Activated CD8-positive, alpha-beta memory T cell treated with anti-CD3 and anti-CD28 coated beads, Interleukin-2, amount 50 U/mL, for 1 hour (primary cell): ENCODE measurements around the gene POU2F1.
"Not testable (repeated sequence)": the region's sequence is repeated elsewhere in the genome, so short reads cannot be mapped to it uniquely, and the experiment has no call there.

Experiments
- DNase-seq: peaks from one replicate; pipeline ENCODE4 v3.0.0-alpha.2; 2020; ENCODE audit errors: extremely low read depth

Gene POU2F1

GRCh38 chr1:167314671-167315070, 94.0 kb downstream of the POU2F1 start:
- no peak for DNase-seq

GRCh38 chr1:167317463-167317862, 96.8 kb downstream of the POU2F1 start:
- DNase-seq = no peak

DNA sequence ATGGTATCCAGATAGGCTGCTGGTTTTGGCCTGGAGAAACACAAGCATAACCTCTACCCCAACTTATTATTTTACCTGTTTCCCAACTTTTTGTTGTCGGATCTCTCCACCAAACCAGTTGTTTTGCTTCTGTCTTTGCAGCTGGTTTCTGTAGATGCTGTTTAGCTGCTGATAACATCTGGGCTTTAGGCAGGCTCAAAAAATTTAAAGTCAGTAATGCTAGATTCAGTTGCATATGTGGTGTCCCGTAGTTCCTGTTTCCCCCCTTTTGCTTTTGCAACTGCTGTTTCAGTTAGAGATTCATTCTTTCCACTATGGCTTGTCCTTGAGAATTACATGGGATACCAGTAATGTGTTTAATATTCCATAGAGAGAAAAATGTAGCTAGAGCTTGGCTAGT, 98.5 kb downstream of the POU2F1 start:
- DNase-seq = not testable (repeated sequence)

GRCh38 chr1:167322483-167322882, 101.8 kb downstream of the POU2F1 start:
- DNase-seq = no peak

GRCh38 chr1:167325151-167325550, 104.5 kb downstream of the POU2F1 start:
- DNase-seq = no peak

- no peak for DNase-seq
Observed at GRCh38 chr1:167328306-167328815, 107.7 kb downstream of the POU2F1 start.

GRCh38 chr1:167328816-167329483, 108.3 kb downstream of the POU2F1 start:
- no peak for DNase-seq

GRCh38 chr1:167330601-167331293, 110.1 kb downstream of the POU2F1 start:
- no peak for DNase-seq

DNA sequence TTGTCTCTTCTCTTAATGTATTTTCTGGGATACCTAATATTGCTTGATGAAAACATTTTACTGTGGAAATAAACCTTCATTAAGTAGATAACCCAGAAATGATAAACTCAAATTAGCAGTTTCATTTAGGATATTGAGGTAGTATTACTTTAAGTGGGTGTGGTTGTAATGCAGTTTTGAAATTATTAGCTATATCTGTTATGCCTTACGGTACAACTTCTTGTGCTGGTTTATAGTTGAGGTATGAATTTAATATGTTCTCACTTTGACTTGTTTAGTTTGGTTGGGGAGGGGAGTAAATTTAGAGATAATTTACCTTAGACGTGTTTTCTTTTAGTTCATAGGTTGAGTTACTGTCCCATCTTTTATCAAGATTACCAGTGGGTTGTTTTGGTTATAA, 111.0 kb downstream of the POU2F1 start:
- DNase-seq = no peak

GRCh38 chr1:167332503-167332902, 111.8 kb downstream of the POU2F1 start:
- no peak for DNase-seq

- no peak for DNase-seq
Observed at GRCh38 chr1:167333124-167333523, 112.4 kb downstream of the POU2F1 start.

DNA sequence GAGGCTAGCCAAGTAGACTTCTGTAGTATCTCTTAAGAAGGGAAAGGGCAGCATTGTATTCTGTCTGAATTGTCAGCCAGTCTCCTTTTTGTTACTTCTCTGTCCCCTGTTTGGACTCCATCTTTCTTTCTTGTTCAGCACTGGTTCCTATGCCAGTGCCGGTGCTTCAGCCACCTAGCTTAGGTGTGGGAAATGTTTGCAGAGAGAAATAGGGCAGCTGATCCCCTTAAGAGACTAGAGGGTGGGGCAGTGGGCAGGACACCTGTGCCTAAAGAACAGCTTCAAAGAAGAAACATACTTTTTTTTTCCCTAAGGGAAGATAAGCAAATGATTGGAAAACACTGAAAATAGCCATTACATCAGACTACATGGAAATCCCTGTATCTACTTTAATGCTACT, 113.0 kb downstream of the POU2F1 start:
- DNase-seq = no peak

DNA sequence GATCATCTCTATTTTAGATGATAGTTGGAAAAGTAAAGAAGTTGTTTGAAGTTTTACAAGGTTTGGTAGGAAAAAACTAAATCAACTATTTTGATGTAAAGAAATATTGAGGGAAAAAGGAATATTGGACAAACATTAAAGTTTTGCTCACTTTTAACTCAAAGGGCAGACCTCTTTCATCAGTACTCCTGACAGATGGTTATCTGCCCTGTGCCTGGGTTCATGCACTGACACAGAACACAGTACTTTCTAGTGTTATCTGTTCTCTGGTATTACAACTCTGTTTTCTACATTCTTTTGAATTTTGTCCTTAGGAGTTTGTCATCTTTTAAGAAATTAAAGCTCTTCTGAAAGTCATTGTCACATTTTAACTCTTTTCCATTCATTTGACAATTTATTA, 118.7 kb downstream of the POU2F1 start:
- DNase-seq = no peak

DNA sequence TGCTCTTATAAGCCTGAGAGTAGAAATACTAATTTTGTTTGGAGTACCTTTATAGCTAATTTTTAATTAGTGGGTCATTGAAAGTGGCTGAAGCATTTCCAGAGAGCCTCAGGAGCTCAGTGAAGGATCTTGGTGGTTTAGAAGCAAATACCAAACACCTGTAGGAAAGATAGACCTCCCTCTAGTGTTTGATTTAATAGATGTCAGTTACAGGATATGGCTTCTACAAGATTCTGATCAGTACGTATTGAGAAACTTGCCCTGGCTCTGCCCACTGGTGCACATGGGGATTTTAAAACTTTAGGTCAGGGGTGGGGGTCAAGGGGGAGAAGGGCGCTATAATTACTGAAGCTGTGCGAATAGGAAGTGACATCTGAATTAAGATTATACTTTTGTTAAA, 122.2 kb downstream of the POU2F1 start:
- DNase-seq = no peak

GRCh38 chr1:167344112-167344511, 123.4 kb downstream of the POU2F1 start:
- no peak for DNase-seq

DNA sequence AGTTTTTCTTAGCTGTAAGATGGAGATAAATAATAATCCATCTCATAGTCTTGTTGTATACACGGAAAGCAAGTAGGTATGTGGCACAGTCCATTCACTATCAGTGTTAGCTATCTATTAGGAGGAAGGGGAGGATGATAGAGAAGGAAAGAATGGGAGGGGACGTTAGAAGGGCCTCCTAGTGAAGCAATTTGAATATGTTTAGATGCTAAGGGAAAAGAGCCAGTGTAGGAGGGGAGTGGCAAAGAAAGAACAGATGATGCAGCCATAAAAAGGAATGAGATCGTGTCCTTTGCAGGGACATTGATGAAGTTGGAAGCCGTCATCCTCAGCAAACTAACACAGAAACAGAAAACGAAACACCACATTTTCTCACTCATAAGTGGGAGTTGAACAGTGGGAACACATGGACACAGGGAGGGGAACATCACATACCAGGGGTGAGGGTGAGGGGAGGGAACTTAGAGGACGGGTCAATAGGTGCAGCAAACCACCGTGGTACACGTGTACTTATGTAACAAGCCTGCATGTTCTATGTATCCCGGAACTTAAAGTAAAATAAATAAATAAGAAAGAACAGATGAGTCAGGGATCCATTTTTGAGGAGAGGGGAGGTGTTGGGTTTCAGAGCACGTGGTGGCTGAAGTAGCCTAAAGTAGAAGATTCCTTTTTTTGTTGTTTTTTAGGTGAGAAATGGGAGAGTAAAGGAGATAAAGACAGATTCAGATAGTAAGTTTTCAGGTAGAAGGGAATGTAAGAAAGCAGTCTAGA, 124.1 kb downstream of the POU2F1 start:
- DNase-seq = no peak

DNA sequence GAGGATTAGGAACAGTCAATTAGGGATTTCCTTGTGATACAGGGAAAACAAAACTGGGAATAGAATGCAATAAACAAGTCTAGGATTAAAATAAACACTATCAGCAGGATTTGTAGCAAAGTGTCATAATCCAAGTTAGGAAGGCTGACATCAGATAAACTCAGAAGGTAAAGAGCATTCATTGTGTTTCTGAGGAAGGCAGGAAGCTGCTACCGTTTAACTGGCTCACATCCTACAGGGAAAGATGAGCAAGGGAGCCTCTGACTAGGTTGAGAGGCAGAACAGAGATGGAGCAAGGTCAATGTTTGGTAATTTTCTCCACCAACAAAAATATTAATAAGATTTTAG, 124.7 kb downstream of the POU2F1 start:
- no peak for DNase-seq

DNA sequence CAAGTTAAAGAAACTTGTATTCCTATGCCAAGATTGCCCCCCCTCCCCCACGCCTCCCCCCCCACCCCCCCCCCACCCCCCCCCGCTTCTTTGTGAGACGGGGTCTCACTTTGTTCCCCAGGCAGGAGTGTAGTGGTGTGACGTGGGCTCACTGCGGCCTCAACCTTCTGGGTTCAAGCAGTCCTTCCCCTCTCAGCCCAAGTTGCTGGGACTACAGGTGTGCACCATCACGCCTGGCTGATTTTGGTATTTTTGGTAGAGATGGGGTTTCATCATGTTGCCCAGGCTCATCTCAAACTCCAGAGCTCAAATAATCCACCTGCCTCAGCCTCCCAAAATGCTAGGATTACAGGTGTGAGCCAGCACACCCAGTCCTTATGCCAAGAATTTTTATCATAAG, 136.6 kb downstream of the POU2F1 start:
- no peak for DNase-seq

- DNase-seq = no peak
Observed at GRCh38 chr1:167359295-167359694, 138.6 kb downstream of the POU2F1 start.

GRCh38 chr1:167360120-167360519, 139.4 kb downstream of the POU2F1 start:
- no peak for DNase-seq

GRCh38 chr1:167362638-167363037, 142.0 kb downstream of the POU2F1 start:
- DNase-seq = no peak

DNA sequence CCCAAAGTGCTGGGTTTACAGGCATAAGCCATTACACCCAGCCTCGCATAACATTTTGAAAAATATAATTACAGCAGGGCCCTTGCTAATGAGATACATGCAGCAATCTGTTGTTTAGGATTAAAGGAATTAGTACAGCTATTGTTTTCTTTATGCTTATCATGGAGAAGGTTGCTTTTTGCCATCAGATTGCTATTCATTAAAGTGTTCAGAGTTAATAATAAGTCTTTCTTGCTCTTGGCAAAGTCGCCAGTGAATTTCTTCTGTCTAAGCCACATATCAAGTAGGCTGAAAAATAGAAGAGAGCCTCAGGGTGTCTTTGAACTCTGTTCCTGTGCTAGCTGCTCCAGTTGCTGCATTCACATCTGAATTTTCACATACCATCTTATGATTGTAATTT, 144.1 kb downstream of the POU2F1 start:
- no peak for DNase-seq

DNA sequence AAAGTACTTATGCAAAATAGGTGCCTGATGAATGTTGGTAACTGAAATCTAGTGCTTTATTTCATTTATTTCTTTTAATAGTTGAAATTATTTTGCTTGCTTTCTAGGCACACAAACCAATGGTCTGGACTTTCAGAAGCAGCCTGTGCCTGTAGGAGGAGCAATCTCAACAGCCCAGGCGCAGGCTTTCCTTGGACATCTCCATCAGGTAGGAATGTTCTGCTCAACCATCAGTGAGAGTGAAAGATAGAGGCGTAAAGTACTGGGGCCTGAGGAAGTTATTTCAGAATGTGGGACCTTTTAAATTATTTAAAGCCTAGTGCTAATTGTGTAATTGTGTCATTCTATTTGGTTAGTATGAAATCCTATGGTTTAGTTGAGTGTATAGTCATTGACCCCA, 144.7 kb downstream of the POU2F1 start:
- DNase-seq = no peak
